ENCODE measurements around the gene CDK2AP2.
A peak's percentile ranks its signal among the peaks of the same experiment; 100 is the strongest.
"Not testable (repeated sequence)": the region's sequence is repeated elsewhere in the genome, so short reads cannot be mapped to it uniquely, and the experiment has no call there.

Gene CDK2AP2

GRCh38 chr11:67523556-67524479 is 15.9 kb upstream of the CDK2AP2 start:
- DNase-seq (ENCODE audit: low read depth, low spot score): no peak

GRCh38 chr11:67522844-67523555 is 15.0 kb upstream of the CDK2AP2 start, which contains the start of gene CABP2:
Gene CABP2 (minus strand): TSS chr11:67523446. CDS start chr11:67523326, 120 bp downstream.
- no peak for DNase-seq (ENCODE audit: low read depth, low spot score)

- DNase-seq (ENCODE audit: low read depth, low spot score): no peak
Observed at GRCh38 chr11:67522338-67522737, 14.4 kb upstream of the CDK2AP2 start.

- no peak for DNase-seq (ENCODE audit: low read depth, low spot score)
Observed at GRCh38 chr11:67521924-67522323, 14.0 kb upstream of the CDK2AP2 start.

- DNase-seq (ENCODE audit: low read depth, low spot score): no peak
Observed at GRCh38 chr11:67520856-67521824, 13.2 kb upstream of the CDK2AP2 start.

GRCh38 chr11:67519726-67520125 is 11.8 kb upstream of the CDK2AP2 start:
- no peak for DNase-seq (ENCODE audit: low read depth, low spot score)

- no peak for DNase-seq (ENCODE audit: low read depth, low spot score)
Observed at GRCh38 chr11:67517784-67518552, 10.0 kb upstream of the CDK2AP2 start.

GRCh38 chr11:67516806-67517205 is 8.8 kb upstream of the CDK2AP2 start:
- no peak for DNase-seq (ENCODE audit: low read depth, low spot score)

GRCh38 chr11:67514116-67514515 is 6.2 kb upstream of the CDK2AP2 start:
- DNase-seq (ENCODE audit: low read depth, low spot score): no peak

GRCh38 chr11:67511558-67511957 is 3.6 kb upstream of the CDK2AP2 start:
- DNase-seq (ENCODE audit: low read depth, low spot score): not testable (repeated sequence)

- DNase-seq (ENCODE audit: low read depth, low spot score): no peak
Observed at GRCh38 chr11:67510023-67510345, 2.0 kb upstream of the CDK2AP2 start.

- DNase-seq (ENCODE audit: low read depth, low spot score): peak; percentile 99
Observed at GRCh38 chr11:67508486-67509121, 642 bp upstream of the CDK2AP2 start.

GRCh38 chr11:67507242-67507863 is 609 bp downstream of the CDK2AP2 start:
- no peak for DNase-seq (ENCODE audit: low read depth, low spot score)

GRCh38 chr11:67506426-67507051 is 1.4 kb downstream of the CDK2AP2 start:
- DNase-seq (ENCODE audit: low read depth, low spot score): no peak

- DNase-seq (ENCODE audit: low read depth, low spot score): peak; percentile 71
Observed at GRCh38 chr11:67505605-67506396, 2.2 kb downstream of the CDK2AP2 start.

- DNase-seq (ENCODE audit: low read depth, low spot score): no peak
Observed at GRCh38 chr11:67504950-67505581, 2.9 kb downstream of the CDK2AP2 start, which contains the start of gene PITPNM1. Gene PITPNM1 (minus strand): TSS chr11:67505363. CDS start chr11:67504180, 1,183 bp downstream.

- no peak for DNase-seq (ENCODE audit: low read depth, low spot score)
Observed at GRCh38 chr11:67504005-67504949, 3.7 kb downstream of the CDK2AP2 start.
